ENCODE measurements around the gene ZPBP.

GRCh38 chr7:49976238-49976637, 116.8 kb downstream of the ZPBP start:
- no peak for TF ChIP-seq CTCF (IDR thresholded peaks at IDR 0.05)
- no peak for TF ChIP-seq POLR2AphosphoS5 (IDR thresholded peaks at IDR 0.05; ENCODE audit: low read depth, low read length)

Measured in Panc1 (cell line).